8988T (cell line): Measurements from ENCODE around the gene JMJD1C.

Source experiments
- DNase-seq: peaks from one replicate; pipeline ENCODE4 v3.0.0; 2011

The JMJD1C gene

DNA sequence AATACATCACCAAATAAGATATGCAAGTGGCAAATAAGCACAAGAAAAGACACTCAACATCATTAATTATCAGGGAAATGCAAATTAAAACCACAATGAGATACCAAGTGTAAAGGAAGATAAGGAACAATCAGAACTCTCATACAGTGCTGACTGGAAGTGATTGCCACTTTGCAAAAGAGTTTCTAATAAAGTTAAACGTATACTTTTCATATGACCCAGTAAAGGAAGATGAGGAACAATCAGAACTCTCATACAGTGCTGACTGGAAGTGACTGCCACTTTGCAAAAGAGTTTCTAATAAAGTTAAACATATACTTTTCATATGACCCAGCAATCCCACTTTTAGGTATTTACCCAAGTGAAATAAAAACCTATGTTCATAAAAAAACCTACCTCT, 12.2 kb upstream of the JMJD1C start:
- DNase-seq: no peak

DNA sequence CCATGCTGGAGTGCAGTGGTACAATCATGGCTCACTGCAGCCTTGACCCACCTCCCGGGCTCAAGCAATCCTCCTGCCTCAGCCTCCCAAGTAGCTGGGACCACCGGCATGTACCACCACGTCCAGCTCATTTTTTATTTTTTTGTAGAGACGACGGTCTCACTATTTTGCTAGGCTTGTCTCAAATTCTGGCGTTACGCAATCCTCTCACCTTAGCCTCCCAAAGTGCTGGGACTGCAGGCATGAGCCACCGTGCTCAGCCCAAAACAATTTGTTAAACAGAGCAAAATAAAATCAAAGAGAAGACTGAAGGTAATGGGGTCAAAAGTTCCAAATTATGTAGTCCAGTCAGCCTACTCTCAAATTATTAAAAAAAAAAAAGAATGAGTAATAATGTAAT, 8.7 kb upstream of the JMJD1C start:
- DNase-seq: no peak

DNA sequence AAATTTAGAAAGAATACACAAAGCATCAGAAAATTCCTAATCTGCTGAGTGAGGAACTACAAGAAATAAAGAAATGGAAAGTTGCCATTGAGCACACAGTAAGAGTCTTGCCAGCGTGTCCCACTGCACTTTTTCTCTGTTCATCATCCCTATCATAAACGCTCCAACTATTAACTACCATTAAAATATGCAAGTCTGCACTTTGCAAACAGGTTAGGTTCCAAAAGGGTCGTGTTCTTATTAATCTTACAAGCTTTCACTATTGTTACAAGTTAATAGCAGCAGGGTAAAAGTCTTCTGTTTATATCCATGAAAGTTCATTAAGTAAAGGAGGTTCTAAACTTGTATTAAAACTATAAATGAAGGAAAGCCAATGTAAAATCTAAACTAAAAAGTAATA, 5.2 kb upstream of the JMJD1C start:
- no peak for DNase-seq

DNA sequence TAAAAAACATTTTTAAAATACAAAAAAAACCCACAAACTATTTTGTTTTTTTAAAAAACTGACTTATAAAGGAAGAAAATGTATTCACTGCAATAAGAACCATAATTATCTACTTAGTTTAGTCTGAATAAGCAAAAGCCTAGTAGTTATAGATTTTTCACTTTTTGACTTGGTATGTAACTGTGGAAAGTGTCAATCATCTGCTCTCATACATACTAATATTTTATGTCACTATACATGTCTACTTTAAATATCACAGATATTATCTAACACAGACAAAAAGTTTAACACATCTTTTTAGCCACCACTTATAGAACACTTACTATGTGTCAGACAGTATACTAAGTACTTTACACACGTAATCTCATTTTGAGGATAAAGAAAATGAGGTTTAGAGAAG, 3.2 kb upstream of the JMJD1C start:
- DNase-seq: no peak

DNA sequence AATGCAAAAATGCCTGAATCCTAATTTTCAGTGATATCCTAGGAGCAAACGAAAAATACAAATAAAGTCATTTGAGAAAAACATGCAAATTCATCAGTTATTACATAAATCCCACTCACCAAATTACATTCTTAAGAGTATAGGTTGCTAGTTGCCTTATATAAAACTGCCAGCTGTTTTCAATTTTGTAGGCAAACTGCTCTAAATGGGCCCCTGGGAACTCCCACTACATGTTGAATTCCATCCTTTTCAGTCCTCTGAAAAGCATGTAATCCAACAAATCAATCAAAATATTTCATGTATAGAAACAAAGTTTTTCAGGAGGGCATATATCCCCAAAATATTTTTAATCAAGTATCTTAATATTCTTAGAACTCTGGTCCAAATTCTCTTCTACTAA, 2.1 kb upstream of the JMJD1C start:
- no peak for DNase-seq

DNA sequence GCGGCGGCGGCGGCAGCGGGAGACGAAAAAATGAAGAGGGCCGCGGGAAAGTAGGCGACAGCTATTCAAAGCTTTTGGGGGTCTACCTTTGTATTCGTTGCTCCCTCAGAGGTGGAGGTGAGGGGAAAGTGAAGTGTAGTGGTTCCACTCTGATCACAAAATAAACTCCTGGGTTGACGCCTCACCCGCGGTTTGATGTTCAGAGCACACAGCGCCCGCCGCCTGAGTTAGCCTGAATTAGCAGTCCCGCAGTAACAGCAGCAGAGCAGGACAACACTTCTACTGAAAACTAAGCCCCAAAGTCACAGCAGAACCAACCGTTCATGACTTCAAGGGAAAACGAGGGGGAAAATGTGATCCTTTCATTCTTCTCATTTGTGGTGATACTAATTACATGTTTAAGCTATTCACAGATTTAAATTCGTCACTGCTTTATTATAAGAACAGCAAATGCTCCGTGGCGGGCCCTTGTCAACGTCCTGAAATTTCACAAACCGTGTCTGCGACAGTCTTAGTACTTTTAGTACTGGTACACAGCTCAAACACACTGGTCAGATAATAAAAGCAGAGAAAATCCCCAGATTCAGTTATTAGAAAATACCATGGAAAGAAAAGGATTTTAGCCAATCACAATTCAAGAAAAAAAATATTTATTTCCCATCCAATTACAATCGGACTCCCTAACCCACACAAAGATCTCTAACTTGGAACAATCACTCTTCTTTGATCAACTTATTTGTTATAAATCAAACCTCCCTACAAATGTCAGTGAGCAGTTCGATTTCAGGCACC, 563 bp upstream of the JMJD1C start:
- no peak for DNase-seq

DNA sequence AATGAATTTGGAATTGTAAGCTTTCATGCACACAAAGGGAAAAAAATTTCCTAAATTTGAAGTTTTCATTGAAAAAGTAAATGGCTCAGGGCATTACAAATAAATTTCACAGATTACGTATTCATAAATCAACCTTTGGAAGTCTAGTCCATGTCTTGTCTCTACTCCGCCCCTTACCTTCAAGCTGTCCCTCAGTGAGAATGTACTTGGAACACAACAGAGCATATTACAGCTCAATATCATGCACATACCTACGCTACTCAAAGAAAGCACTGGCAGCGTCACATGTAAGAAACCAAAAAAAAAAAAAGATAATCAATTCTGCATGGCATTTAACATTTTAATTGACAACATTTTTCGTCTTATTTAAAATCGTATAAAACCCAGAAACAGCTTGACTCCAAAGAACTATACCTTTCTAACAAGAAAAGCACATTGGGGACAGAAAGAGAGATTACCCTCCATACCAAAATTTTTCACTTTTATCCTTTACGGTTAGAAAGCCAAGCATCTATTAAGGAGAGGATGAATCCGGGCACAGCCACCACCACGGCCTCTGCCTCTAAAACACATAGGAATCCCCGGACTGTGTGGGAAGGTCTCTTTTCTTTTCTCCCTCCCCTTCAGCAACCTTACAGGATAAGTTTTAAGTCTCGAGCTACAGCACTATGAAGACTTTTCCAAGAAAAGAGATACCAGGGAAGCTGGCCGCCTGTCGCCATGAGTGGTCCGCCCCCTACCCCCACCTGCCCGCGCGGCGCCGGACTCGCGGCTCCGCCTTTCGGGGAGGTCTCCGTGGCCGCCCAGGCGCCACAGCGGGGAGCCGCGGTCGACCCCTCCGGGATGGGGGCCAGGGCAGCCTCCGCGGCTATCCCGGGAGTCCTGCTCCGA, 1.1 kb downstream of the JMJD1C start:
- no peak for DNase-seq

DNA sequence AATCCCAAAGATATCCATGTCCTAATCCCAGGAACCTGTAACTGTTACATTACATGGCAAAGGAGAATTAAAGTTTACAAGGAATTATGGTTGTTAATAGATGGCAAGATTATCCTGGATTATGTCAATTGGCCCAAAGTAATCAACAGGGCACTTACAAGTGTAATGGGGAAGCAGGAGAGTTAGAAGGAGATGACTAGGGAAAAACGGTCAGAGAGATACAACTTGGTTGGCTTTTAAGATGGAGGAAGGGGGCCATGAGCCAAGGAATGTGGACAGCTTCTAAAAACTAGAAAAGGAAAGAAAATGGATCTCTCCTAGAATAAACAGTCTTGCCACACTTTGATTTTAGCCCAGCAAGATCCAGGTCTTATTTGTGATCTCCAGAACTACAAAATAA, 3.3 kb downstream of the JMJD1C start:
- DNase-seq: no peak

DNA sequence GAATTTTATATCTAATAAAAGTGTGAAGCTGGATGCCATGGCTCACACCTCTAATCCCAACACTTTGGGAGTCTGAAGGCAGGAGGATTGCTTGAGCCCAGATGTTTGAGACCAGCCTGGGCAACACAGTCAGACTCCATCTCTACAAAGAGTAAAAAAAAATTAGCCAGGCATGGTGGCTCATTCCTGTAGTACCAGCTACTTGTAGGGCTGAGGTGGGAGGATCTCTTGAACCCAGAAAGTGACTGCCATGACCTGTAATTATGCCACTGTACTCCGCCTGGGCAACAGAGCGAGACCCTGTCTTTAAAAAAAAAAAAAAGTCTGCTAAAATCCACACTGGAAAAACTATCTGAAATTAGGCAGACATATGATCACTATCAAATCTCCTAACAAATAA, 7.6 kb downstream of the JMJD1C start:
- DNase-seq: no peak

DNA sequence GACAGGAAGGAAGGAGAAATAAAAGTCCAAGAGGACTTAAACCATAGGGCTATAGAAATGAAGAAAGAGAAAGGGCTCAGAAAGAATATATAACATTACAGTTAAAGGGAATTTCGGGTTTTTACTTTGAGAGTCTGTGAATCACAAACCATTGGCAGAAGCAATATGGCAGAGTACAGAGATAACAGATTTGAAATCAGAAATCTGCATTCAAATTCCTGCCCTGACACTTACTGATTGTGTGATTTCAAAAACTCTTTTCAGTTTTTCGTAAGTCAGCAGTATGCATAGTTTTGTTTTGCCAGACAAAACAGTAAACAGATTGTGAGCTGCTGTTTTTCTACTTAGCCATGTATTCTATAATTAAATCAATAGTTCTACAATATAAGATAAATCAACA, 8.2 kb downstream of the JMJD1C start:
- DNase-seq: no peak

DNA sequence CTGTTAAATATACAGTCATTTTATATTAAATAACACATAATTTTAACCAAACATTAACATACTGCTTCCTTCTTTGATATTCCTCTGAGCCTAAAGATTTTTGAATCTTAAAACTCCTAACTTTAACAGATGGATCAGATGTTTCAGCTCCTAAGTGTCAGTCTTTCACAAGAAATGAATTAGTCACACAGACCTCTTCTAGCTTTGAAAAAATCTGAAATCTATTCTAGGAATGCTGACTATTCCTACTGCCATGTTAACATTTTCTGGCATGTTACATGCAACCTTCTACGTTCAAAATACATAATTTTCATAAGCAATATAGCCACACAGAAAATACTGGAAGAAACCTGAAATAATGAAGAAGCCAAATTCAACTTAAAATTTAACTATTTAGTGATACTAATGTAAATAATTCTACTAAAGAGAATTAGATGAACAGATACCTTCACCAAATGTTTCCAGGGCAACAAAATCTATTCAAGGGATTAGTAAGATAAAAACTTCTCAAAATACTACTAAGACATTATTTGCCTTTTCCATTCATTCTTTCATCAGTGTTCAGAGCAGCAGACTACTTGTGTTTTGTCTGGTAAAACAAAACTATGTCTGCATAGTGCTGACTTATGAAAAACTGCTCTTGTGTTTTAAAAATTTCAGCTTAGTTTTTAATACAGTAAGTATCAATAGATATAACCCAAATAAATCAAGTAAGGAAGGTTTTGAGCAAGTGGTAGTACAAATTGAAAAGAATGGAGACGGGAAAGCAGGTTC, 9.2 kb downstream of the JMJD1C start:
- DNase-seq: no peak

DNA sequence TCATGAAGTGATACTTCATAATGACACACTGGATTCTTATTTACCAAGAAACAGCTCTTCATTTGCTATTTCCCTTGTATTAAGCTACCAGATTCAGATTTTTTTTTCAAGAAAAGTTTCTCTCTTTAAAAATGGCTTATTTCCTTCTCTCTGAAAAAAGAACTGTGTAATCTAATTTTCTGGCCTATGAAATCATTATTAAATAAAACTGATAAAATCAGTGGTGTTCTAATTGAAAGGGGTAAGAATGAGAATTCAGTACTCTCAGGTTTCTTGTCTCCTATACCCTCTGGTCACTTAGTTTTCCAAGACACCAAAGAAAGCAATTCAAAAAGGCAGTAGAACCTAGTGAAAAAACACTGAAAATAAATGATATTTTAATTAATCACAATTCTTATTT, 10.3 kb downstream of the JMJD1C start:
- no peak for DNase-seq

DNA sequence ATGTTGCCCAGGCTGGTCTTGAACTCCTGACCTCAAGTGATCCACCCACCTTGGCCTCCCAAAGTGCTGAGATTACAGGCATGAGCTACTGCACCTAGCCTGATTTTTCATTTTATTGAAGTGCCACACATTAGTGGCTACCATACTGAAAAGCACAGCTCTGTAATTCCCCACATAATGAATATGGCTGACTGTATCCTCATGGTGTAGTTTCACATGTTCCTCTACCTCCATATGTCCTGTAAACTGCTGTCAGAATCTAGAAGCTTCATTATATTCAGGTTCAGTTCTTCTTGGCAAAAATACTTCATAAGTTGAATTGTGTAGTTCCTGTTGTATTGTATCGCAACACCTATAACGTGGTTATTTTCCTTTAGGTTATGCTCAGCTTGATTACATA, 11.1 kb downstream of the JMJD1C start:
- DNase-seq: no peak

DNA sequence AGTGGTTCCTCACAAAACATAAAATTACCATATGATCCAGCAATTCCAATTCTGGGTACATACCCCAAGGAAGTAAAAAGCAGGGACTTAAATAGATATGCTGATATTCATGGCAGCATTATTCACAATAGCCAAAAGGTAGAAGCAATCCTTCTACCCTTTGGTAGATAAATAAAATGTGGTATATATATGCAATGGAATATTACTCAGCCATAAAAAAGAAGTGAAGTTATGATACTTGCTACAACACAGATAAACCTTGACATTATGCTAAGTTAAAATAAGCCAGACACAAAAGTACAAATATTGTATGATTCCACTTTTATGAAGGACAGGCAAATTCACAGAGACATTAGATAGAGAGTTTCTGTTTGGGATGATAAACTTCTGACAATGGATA, 13.3 kb downstream of the JMJD1C start:
- no peak for DNase-seq

DNA sequence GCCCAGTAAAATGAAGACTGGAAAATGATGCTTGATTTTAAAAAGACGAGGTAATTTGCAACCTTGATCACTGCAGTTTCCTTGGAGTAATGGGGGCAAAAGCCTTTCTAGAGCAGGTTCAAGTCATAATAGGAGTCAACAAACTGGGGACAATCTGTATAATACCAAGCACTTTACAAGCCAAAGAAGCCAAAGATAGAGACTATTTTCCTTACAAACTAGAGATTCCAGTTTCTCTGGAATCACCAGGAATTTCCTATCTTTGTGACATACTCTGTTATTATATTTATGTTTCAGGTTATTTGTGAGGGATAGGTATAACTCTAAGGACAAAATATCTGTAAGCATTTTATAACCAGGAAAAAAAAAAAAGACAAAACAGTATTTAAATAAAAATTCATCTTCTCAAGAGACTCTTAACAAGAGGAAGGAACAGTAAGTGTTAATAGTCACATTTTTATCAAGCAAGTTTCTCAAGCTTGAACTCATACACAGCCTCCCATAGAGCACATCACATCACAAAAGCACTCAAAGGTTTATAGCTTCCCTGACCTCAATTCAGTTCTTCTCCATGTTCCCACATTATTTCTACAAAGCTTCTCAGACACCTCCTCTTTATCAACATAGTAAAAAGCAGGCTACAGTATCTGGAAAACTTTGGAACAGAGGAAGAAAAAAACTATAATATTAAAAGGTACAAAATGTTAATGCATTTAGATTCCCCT, 18.9 kb downstream of the JMJD1C start:
- DNase-seq: no peak

DNA sequence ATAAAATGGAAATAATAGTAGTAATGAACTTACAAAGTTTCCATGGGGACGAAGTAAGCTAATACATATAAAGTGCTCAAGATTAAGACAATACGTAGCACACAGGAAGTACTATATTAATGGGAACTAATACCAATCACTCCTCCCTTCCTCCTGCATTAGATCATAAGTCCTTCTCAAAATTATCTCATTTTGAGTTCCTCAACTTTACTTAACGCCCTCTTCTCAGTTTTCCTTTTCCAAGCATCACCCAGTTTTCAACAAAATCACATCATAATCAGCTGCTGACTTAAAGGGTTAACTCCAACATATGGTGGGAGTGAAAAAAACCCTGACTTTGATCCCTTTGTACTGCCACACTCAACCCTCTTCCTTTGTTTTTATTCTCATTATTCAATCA, 24.4 kb downstream of the JMJD1C start:
- DNase-seq: no peak

DNA sequence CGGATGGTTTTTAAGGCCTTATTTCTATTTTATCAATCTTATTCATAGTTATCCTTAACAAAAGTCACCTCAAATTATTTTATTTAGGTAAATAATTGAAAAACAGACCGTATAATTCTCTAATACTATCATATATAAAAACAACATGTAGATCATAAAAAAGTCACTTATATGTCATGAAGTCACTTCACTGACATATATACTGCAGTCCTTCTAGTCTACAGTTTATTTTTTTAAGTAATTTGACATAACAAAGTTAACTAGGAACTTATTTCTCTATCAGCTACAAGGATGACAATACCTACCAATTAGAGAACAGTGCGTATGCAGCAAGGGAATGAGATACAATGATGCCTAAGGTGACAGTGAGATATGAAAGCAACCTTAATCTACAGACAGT, 26.2 kb downstream of the JMJD1C start:
- no peak for DNase-seq

DNA sequence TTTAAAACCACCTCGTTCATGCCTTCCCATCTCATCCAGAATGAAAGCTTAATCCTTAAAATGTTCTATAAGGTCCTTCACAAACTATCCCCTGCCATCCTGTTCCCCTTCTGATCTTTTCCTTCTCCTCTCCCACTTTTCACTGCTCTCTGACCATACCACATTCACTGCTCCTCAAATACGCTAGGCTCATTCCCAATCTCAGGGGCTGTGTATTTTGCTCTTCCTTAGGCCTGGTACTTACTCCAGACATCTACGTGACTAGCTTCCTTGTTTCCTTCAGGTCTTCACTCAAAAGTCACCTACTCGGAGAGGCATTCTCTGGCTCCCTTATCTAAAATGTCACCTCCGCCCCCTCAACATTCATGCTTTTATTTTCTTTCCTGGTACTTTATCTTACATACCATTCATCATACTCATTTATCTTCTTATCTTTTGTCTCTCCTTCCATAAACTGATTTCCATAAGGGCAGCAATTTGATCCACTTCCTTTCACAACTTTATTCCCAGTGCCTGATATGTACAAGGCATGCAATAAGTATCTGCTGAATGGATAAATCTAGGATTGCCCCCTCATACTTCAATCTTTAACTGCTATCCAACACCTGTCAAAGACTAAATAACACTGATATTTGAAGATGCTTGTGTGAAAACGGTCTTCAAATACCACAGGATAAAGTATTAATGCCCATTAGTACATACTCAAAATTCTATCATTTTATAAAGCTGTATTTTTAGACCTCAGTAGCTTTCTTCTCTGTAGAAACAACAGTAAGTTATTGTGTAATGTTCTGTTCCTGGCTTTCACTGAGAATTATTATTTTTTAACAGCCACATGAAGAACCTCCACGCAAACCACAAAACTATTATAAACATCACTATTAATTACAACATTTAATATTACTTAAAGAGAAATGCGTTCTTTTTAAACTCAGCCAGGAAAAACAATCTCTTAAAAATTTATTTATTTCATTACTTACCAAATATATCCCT, 27.0 kb downstream of the JMJD1C start:
- DNase-seq: no peak

DNA sequence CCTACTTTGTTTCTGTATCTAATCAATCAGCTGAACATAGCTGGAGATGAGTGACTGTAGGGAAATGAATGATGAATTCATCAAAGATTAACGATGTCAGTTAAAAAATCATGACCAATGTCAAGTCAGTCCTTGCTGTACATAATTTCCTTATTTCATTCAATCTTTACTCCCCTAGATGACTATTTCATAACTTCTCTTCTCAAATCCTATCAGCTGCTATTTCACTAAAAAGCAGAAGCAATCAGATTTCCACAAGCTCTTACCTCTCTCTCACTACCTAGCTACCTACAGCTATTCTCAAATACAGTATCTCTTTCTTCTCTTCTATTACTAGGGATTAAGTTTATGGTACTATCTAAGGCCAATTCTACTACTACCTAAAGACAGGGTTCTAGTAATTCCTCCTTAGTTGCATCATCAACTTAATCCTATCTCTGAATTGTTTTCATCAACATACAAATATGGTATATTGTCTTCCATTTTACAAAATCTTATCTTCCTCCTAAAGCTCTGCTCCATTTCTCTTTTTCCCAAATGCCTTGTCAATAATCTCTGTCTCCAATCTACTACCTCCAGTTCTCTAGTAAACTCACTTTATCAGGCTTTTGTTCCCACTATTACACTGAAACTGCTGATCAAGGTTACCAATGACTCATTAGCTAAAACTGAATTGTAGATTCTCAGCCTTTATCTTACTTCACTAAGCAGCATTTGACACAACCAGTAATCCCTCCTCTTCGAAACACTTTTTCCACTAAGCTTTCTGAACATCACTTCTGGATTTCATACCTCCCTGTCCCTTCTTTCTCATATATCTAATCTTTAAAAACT, 28.4 kb downstream of the JMJD1C start:
- DNase-seq: no peak

DNA sequence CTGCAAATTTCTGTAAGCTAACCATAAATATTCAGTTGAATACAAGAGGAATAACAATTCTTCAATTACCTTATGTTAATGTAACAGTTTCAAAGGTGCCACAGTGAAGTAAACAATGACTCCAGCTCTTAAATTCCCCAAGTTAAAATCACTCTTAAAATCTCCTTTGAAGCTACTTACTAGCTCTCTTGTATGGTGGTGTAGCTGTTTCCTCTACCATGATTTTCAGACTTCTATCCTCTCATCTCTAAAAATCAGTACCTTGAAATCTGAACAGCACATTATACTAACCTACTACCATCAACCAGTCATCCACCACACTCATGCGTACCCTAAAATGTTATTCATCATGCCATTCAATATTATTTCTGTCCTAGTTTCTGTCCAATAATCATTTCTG, 29.6 kb downstream of the JMJD1C start:
- no peak for DNase-seq
